ENCODE measurements around the gene ARSB. TPM values are rescaled to one million over a fixed set of nuclear protein-coding genes. Genes with fewer than 3 reads are reported as not detected.

ARSB gene
- polyA plus RNA-seq, 1 of the 3 experiments (the other 2 are of a cell fraction) = 12.5 TPM

DNA sequence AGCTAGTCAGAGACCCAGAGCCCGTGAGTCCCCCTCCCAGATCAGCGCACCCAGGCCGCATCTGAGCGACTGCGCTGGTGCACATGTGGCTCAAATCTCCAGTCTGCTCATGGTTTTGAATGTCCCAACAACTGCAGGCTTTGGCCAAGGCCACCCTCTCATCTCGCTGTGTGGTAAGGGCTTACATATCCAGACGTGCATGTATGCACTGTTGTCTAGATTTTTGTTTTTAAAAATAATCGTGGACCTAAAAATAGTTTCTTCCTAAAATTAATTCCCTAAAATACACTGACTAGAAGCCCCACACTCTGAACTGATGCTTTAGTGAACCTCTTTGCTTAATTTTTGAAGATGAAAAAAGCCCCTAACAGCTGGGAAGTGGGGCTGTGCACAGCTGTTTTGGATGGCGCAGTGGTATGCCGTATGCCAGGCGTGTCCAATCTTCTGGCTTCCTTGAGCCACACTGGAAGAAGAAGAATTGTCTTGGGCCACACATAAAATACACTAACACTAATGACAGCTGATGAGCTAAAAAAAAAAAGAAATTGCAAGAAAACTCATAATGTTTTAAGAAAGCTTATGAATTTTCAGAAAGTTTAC, 193.5 kb downstream of the ARSB start:
- no peak overlapping the region for H3K9ac ChIP-seq
- WGBS (ENCODE audit: low lambda C conversion rate) = 91% methylated on average over 7 of the region's 11 CpGs
- DNase-seq = no peak
- POLR2A ChIA-PET = no interaction called here
- CTCF ChIA-PET = interaction anchor here (0.6 to 1.5 kb wide), 2 partner anchors 9 to 189 kb away, joined by 3 read pairs; no protein-coding TSS in a partner anchor
- no peak overlapping the region for H3K4me3 ChIP-seq (ENCODE audit: low read depth in 2 of 2, low read length in 1 of 2)
- H2AFZ ChIP-seq (ENCODE audit: low read depth) = no peak overlapping the region
- H3K4me2 ChIP-seq = no peak overlapping the region
- H3K79me2 ChIP-seq (ENCODE audit: insufficient read depth) = no peaks in the 10 kb centered on the region
- no peaks in the 10 kb centered on the region for H4K20me1 ChIP-seq (ENCODE audit: insufficient read depth)
- no peaks in the 10 kb centered on the region for H3K27me3 ChIP-seq (ENCODE audit: insufficient read depth)
- no peaks in the 10 kb centered on the region for H3K9me3 ChIP-seq
- peaks cover 10 to 16% of the 10 kb centered on the region in 2 experiments; a peak in 3 of 4 replicates for H3K4me1 ChIP-seq (ENCODE audit: control insufficient read depth in 1 of 2, insufficient read depth in 2 of 2, low read depth in 1 of 2, low read length in 1 of 2)
- no peaks in the 10 kb centered on the region; the same call in 1 of the 2 replicates for H3K9me2 ChIP-seq
- no peaks in the 10 kb centered on the region for H3F3A ChIP-seq (replicated peaks; ENCODE audit: insufficient read depth)
- no peak overlapping the region for H3K27ac ChIP-seq (ENCODE audit: low read depth in 2 of 2, low read length in 1 of 2)
- no peak for TF ChIP-seq SMC3 (IDR thresholded peaks at IDR 0.05; ENCODE audit: low read depth, low read length)
- no peak for TF ChIP-seq EP300 (IDR thresholded peaks at IDR 0.05; ENCODE audit: borderline replicate concordance in 1 of 2, low read depth in 1 of 2, low read length in 1 of 2)
- TF ChIP-seq, protein P1, sequence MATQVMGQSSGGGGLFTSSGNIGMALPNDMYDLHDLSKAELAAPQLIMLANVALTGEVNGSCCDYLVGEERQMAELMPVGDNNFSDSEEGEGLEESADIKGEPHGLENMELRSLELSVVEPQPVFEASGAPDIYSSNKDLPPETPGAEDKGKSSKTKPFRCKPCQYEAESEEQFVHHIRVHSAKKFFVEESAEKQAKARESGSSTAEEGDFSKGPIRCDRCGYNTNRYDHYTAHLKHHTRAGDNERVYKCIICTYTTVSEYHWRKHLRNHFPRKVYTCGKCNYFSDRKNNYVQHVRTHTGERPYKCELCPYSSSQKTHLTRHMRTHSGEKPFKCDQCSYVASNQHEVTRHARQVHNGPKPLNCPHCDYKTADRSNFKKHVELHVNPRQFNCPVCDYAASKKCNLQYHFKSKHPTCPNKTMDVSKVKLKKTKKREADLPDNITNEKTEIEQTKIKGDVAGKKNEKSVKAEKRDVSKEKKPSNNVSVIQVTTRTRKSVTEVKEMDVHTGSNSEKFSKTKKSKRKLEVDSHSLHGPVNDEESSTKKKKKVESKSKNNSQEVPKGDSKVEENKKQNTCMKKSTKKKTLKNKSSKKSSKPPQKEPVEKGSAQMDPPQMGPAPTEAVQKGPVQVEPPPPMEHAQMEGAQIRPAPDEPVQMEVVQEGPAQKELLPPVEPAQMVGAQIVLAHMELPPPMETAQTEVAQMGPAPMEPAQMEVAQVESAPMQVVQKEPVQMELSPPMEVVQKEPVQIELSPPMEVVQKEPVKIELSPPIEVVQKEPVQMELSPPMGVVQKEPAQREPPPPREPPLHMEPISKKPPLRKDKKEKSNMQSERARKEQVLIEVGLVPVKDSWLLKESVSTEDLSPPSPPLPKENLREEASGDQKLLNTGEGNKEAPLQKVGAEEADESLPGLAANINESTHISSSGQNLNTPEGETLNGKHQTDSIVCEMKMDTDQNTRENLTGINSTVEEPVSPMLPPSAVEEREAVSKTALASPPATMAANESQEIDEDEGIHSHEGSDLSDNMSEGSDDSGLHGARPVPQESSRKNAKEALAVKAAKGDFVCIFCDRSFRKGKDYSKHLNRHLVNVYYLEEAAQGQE (IDR thresholded peaks at IDR 0.05; ENCODE audit: low read depth, low read length) = no peak
- TF ChIP-seq GATA2 (CRISPR knock-in tag; IDR thresholded peaks at IDR 0.05) = no peak
- TF ChIP-seq, protein P2, sequence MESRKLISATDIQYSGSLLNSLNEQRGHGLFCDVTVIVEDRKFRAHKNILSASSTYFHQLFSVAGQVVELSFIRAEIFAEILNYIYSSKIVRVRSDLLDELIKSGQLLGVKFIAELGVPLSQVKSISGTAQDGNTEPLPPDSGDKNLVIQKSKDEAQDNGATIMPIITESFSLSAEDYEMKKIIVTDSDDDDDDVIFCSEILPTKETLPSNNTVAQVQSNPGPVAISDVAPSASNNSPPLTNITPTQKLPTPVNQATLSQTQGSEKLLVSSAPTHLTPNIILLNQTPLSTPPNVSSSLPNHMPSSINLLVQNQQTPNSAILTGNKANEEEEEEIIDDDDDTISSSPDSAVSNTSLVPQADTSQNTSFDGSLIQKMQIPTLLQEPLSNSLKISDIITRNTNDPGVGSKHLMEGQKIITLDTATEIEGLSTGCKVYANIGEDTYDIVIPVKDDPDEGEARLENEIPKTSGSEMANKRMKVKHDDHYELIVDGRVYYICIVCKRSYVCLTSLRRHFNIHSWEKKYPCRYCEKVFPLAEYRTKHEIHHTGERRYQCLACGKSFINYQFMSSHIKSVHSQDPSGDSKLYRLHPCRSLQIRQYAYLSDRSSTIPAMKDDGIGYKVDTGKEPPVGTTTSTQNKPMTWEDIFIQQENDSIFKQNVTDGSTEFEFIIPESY (IDR thresholded peaks at IDR 0.05; ENCODE audit: borderline replicate concordance, low read depth) = no peak
- TF ChIP-seq, protein P3, sequence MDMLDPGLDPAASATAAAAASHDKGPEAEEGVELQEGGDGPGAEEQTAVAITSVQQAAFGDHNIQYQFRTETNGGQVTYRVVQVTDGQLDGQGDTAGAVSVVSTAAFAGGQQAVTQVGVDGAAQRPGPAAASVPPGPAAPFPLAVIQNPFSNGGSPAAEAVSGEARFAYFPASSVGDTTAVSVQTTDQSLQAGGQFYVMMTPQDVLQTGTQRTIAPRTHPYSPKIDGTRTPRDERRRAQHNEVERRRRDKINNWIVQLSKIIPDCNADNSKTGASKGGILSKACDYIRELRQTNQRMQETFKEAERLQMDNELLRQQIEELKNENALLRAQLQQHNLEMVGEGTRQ (IDR thresholded peaks at IDR 0.05; ENCODE audit: borderline replicate concordance, low read depth, low read length) = no peak
- no peak for TF ChIP-seq MXI1 (IDR thresholded peaks at IDR 0.05; ENCODE audit: low read depth, low read length)
- TF ChIP-seq RFX5 (IDR thresholded peaks at IDR 0.05; ENCODE audit: low read length) = no peak
- no peak for TF ChIP-seq EZH2phosphoT487 (IDR thresholded peaks at IDR 0.05; ENCODE audit: borderline replicate concordance, low read depth)
- no peak for TF ChIP-seq NRF1 (IDR thresholded peaks at IDR 0.05; ENCODE audit: low read depth, low read length)
- no peak for TF ChIP-seq RCOR1 (IDR thresholded peaks at IDR 0.05; ENCODE audit: low read length)
- TF ChIP-seq ELF1 (IDR thresholded peaks at IDR 0.05) = no peak
- no peak for TF ChIP-seq YY1 (IDR thresholded peaks at IDR 0.05; ENCODE audit: low read depth)
- no peak for TF ChIP-seq TEAD4 (IDR thresholded peaks at IDR 0.05; ENCODE audit: borderline replicate concordance, insufficient read depth)
- TF ChIP-seq, protein P4, sequence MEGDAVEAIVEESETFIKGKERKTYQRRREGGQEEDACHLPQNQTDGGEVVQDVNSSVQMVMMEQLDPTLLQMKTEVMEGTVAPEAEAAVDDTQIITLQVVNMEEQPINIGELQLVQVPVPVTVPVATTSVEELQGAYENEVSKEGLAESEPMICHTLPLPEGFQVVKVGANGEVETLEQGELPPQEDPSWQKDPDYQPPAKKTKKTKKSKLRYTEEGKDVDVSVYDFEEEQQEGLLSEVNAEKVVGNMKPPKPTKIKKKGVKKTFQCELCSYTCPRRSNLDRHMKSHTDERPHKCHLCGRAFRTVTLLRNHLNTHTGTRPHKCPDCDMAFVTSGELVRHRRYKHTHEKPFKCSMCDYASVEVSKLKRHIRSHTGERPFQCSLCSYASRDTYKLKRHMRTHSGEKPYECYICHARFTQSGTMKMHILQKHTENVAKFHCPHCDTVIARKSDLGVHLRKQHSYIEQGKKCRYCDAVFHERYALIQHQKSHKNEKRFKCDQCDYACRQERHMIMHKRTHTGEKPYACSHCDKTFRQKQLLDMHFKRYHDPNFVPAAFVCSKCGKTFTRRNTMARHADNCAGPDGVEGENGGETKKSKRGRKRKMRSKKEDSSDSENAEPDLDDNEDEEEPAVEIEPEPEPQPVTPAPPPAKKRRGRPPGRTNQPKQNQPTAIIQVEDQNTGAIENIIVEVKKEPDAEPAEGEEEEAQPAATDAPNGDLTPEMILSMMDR (IDR thresholded peaks at IDR 0.05) = no peak
- TF ChIP-seq, protein P5, sequence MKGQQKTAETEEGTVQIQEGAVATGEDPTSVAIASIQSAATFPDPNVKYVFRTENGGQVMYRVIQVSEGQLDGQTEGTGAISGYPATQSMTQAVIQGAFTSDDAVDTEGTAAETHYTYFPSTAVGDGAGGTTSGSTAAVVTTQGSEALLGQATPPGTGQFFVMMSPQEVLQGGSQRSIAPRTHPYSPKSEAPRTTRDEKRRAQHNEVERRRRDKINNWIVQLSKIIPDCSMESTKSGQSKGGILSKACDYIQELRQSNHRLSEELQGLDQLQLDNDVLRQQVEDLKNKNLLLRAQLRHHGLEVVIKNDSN (IDR thresholded peaks at IDR 0.05; ENCODE audit: borderline replicate concordance, low read depth) = no peak
- no peak for TF ChIP-seq SIN3A (IDR thresholded peaks at IDR 0.05; ENCODE audit: borderline replicate concordance, low read depth, low read length)
- TF ChIP-seq, protein P6, sequence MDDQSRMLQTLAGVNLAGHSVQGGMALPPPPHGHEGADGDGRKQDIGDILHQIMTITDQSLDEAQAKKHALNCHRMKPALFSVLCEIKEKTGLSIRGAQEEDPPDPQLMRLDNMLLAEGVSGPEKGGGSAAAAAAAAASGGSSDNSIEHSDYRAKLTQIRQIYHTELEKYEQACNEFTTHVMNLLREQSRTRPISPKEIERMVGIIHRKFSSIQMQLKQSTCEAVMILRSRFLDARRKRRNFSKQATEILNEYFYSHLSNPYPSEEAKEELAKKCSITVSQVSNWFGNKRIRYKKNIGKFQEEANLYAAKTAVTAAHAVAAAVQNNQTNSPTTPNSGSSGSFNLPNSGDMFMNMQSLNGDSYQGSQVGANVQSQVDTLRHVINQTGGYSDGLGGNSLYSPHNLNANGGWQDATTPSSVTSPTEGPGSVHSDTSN (IDR thresholded peaks at IDR 0.05) = no peak
- TF ChIP-seq POLR2AphosphoS5 (IDR thresholded peaks at IDR 0.05; ENCODE audit: low read depth, low read length) = no peak
- H3K36me3 ChIP-seq (replicated peaks in 1 of 2; ENCODE audit: control insufficient read depth in 1 of 2, insufficient read depth in 2 of 2, low read length in 1 of 2) = no peaks in the 10 kb centered on the region

Measured in SK-N-SH (cell line).